Upper lobe of right lung (tissue), 1 donor: Measurements from ENCODE around the gene BRD4. TPM values are rescaled to one million over a fixed set of nuclear protein-coding genes. Genes with fewer than 3 reads are reported as not detected.

ENCODE experiments used
- ATAC-seq: fragments of 200-7000 bp; cut with Tn5 transposase; one replicate; pipeline ENCODE4 v1.9.1; 2020; ENCODE audit warnings: mild to moderate bottlenecking, moderate library complexity
- DNase-seq: peaks from one replicate; pipeline ENCODE4 v3.0.0-alpha.2; 2020
- H3K27ac ChIP-seq: fragments of 200-600 bp; one replicate; pipeline ENCODE4 v1.8.0; 2022
- H3K27me3 ChIP-seq: fragments of 200-600 bp; one replicate; pipeline ENCODE4 v1.8.0; 2022; ENCODE audit warnings: mild to moderate bottlenecking
- H3K36me3 ChIP-seq: fragments of 200-600 bp; one replicate; pipeline ENCODE4 v1.8.0; 2022
- H3K4me1 ChIP-seq: fragments of 200-600 bp; one replicate; pipeline ENCODE4 v1.8.0; 2022
- H3K4me3 ChIP-seq: fragments of 200-600 bp; one replicate; pipeline ENCODE4 v1.8.0; 2022; ENCODE audit warnings: mild to moderate bottlenecking
- H3K9me3 ChIP-seq: fragments of 200-600 bp; one replicate; pipeline ENCODE4 v1.8.0; 2022
- CTCF ChIP-seq: fragments of 200-600 bp; IDR thresholded peaks from one replicate; pipeline ENCODE4 v1.8.0; 2022; ENCODE audit warnings: antibody characterized with exemption
- intact Hi-C: fragments of 100-400 bp; cut with DNase I; formaldehyde crosslinking; loops from one replicate; pipeline ENCODE4 v1.11.0; 2022
- long read RNA-seq: library from polyadenylated mRNA; unstranded; transcript quantifications from one replicate; pipeline ENCODE4 v2.0.0, GENCODE V29; 2021
- total RNA-seq: library from RNA; stranded (reverse); fragmentation: NEBNext Ultra II Directional; extraction: Animal tissue kit (Norgen Biotek cat#: 25700); gene quantifications from one replicate; pipeline ENCODE4 v1.2.1, GENCODE V29; 2021
- donor health status: DM: no; HTN: yes; CAD: no; lungs with severe emphysema.

The BRD4 gene
- total RNA-seq: 101 TPM
- long read RNA-seq, partial matches to known transcripts: 76 of 101 reads
- long read RNA-seq, other reads (novel, unspliced or antisense): 25 of 101 reads

GRCh38 chr19:15332311-15332996 lies at the start of gene BRD4:
Gene BRD4, minus strand, starts transcription at chr19:15332539. Its CDS starts 59,440 bp downstream, at chr19:15273099.
- Histone ChIP-seq H3K36me3 (no peaks in the 10 kb centered on the region), H3K27me3 (no peaks in the 10 kb centered on the region), H3K27ac (peak within 1 kb of the TSS; percentile 86), H3K4me3 (peak within 1 kb of the TSS; percentile 95), H3K9me3 (no peaks in the 10 kb centered on the region), H3K4me1 (peaks cover 51% of the 10 kb centered on the region)
- intact Hi-C loops: no loop called here
- peak; percentile 90 for DNase-seq
- peak; percentile 86 for ATAC-seq
- TF ChIP-seq CTCF: no peak

GRCh38 chr19:15381864-15382263 lies 49.5 kb upstream of the BRD4 start:
- DNase-seq: peak; percentile 32

GRCh38 chr19:15381429-15381828 lies 49.1 kb upstream of the BRD4 start:
- intact Hi-C loops: no loop called here

More at GRCh38 chr19:15381864-15382263, 49.5 kb upstream of the BRD4 start:
- Histone ChIP-seq H3K4me1 (peaks cover 18% of the 10 kb centered on the region), H3K27ac (no peak overlapping the region), H3K4me3 (no peak overlapping the region), H3K9me3 (no peaks in the 10 kb centered on the region), H3K27me3 (no peaks in the 10 kb centered on the region), H3K36me3 (no peaks in the 10 kb centered on the region)
- intact Hi-C loops: no loop called here
- no peak for TF ChIP-seq CTCF
- ATAC-seq: no peak

GRCh38 chr19:15379999-15380647 lies 47.8 kb upstream of the BRD4 start:
- intact Hi-C loops: no loop called here

More at GRCh38 chr19:15381429-15381828, 49.1 kb upstream of the BRD4 start:
- no peaks in the 10 kb centered on the region for H3K36me3 ChIP-seq
- H3K9me3 ChIP-seq: no peaks in the 10 kb centered on the region
- no peak overlapping the region for H3K4me3 ChIP-seq
- DNase-seq (no peak), ATAC-seq (no peak)
- no peak overlapping the region for H3K27ac ChIP-seq
- no peak for TF ChIP-seq CTCF
- peaks cover 23% of the 10 kb centered on the region for H3K4me1 ChIP-seq
- H3K27me3 ChIP-seq: no peaks in the 10 kb centered on the region

More at GRCh38 chr19:15379999-15380647, 47.8 kb upstream of the BRD4 start:
- DNase-seq (no peak), ATAC-seq (peak; percentile 23)
- Histone ChIP-seq H3K27ac (peak overlapping the region; percentile 98), H3K36me3 (no peaks in the 10 kb centered on the region), H3K4me3 (peak overlapping the region; percentile 100), H3K9me3 (no peaks in the 10 kb centered on the region), H3K27me3 (no peaks in the 10 kb centered on the region), H3K4me1 (peaks cover 32% of the 10 kb centered on the region)
- TF ChIP-seq CTCF: no peak
